GM23338 (cell line): Measurements from ENCODE around the gene FIBP.

Experiments used
- CREB1 ChIP-seq: fragments of 250-450 bp; sonication (Bioruptor Pico); IDR thresholded peaks from 2 replicates; pipeline ENCODE4 v1.5.0; 2020; ENCODE audit warnings: low read depth, mild to moderate bottlenecking, moderate library complexity
- CTCF ChIP-seq, 2 experiments: fragments of 200-600 bp in 1 of 2; sonication (generic) in 1 of 2; conservative IDR thresholded peaks; 2 replicates each; pipeline versions ENCODE4 v1.5.1 to v1.6.1; 2016 to 2017; ENCODE audit warnings: antibody characterized with exemption in 2 of 2, low read depth in 2 of 2, mild to moderate bottlenecking in 2 of 2, moderate library complexity in 1 of 2
- ETS1 ChIP-seq: IDR thresholded peaks from 2 replicates; pipeline ENCODE4 v1.6.1; 2016; ENCODE audit warnings: antibody characterized with exemption
- EZH2 ChIP-seq: fragments of 200-600 bp; sonication (generic); IDR thresholded peaks from one replicate; pipeline ENCODE4 v1.8.0; 2017; ENCODE audit warnings: antibody characterized with exemption, mild to moderate bottlenecking, low read depth; ENCODE audit not compliant: unreplicated experiment
- EZH2phosphoT487 ChIP-seq: fragments of 200-600 bp; sonication (generic); IDR thresholded peaks from one replicate; pipeline ENCODE4 v1.8.1; 2018; ENCODE audit warnings: antibody characterized with exemption; ENCODE audit not compliant: unreplicated experiment
- JUNB ChIP-seq: IDR thresholded peaks from one replicate; pipeline ENCODE4 v1.6.1; 2016; ENCODE audit warnings: antibody characterized with exemption; ENCODE audit not compliant: unreplicated experiment
- NANOG ChIP-seq: IDR thresholded peaks from 2 replicates; pipeline ENCODE4 v1.6.1; 2016; ENCODE audit warnings: antibody characterized with exemption, borderline replicate concordance
- POLR2AphosphoS5 ChIP-seq: IDR thresholded peaks from 2 replicates; pipeline ENCODE4 v1.6.1; 2016; ENCODE audit warnings: antibody characterized with exemption, low read depth
- REST ChIP-seq: IDR thresholded peaks from one replicate; pipeline ENCODE4 v1.6.1; 2018; ENCODE audit warnings: antibody characterized with exemption; ENCODE audit not compliant: unreplicated experiment
- STAT1 ChIP-seq: IDR thresholded peaks from one replicate; pipeline ENCODE4 v1.6.1; 2016; ENCODE audit warnings: antibody characterized with exemption; ENCODE audit not compliant: unreplicated experiment
- ZNF114 ChIP-seq: fragments of 250-450 bp; sonication (Bioruptor Pico); IDR thresholded peaks from 2 replicates; pipeline ENCODE4 v1.5.0; 2020; ENCODE audit warnings: mild to moderate bottlenecking, moderate library complexity
- TF ChIP-seq, protein P1 (sequence below): fragments of 250-450 bp; sonication (Bioruptor Pico); IDR thresholded peaks from 2 replicates; pipeline ENCODE4 v1.5.0; 2020; ENCODE audit warnings: mild to moderate bottlenecking, moderate library complexity

- TF ChIP-seq CTCF (conservative IDR thresholded peaks at IDR 0.05; ENCODE audit: low read depth in 2 of 2) (no peak), EZH2 (no peak), REST (no peak), POLR2AphosphoS5 (no peak), EZH2phosphoT487 (no peak), CREB1 (CRISPR knock-in tag) (no peak), NANOG (no peak), STAT1 (no peak), ZNF114 (CRISPR knock-in tag) (no peak), JUNB (no peak), ETS1 (no peak)
- TF ChIP-seq, protein P1, sequence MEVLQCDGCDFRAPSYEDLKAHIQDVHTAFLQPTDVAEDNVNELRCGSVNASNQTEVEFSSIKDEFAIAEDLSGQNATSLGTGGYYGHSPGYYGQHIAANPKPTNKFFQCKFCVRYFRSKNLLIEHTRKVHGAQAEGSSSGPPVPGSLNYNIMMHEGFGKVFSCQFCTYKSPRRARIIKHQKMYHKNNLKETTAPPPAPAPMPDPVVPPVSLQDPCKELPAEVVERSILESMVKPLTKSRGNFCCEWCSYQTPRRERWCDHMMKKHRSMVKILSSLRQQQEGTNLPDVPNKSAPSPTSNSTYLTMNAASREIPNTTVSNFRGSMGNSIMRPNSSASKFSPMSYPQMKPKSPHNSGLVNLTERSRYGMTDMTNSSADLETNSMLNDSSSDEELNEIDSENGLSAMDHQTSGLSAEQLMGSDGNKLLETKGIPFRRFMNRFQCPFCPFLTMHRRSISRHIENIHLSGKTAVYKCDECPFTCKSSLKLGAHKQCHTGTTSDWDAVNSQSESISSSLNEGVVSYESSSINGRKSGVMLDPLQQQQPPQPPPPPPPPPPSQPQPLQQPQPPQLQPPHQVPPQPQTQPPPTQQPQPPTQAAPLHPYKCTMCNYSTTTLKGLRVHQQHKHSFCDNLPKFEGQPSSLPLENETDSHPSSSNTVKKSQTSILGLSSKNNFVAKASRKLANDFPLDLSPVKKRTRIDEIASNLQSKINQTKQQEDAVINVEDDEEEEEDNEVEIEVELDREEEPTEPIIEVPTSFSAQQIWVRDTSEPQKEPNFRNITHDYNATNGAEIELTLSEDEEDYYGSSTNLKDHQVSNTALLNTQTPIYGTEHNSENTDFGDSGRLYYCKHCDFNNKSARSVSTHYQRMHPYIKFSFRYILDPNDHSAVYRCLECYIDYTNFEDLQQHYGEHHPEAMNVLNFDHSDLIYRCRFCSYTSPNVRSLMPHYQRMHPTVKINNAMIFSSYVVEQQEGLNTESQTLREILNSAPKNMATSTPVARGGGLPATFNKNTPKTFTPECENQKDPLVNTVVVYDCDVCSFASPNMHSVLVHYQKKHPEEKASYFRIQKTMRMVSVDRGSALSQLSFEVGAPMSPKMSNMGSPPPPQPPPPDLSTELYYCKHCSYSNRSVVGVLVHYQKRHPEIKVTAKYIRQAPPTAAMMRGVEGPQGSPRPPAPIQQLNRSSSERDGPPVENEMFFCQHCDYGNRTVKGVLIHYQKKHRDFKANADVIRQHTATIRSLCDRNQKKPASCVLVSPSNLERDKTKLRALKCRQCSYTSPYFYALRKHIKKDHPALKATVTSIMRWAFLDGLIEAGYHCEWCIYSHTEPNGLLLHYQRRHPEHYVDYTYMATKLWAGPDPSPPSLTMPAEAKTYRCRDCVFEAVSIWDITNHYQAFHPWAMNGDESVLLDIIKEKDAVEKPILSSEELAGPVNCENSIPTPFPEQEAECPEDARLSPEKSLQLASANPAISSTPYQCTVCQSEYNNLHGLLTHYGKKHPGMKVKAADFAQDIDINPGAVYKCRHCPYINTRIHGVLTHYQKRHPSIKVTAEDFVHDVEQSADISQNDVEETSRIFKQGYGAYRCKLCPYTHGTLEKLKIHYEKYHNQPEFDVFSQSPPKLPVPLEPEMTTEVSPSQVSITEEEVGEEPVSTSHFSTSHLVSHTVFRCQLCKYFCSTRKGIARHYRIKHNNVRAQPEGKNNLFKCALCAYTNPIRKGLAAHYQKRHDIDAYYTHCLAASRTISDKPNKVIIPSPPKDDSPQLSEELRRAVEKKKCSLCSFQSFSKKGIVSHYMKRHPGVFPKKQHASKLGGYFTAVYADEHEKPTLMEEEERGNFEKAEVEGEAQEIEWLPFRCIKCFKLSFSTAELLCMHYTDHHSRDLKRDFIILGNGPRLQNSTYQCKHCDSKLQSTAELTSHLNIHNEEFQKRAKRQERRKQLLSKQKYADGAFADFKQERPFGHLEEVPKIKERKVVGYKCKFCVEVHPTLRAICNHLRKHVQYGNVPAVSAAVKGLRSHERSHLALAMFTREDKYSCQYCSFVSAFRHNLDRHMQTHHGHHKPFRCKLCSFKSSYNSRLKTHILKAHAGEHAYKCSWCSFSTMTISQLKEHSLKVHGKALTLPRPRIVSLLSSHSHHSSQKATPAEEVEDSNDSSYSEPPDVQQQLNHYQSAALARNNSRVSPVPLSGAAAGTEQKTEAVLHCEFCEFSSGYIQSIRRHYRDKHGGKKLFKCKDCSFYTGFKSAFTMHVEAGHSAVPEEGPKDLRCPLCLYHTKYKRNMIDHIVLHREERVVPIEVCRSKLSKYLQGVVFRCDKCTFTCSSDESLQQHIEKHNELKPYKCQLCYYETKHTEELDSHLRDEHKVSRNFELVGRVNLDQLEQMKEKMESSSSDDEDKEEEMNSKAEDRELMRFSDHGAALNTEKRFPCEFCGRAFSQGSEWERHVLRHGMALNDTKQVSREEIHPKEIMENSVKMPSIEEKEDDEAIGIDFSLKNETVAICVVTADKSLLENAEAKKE (CRISPR knock-in tag) = no peak
Measured at GRCh38 chr11:65870706-65871681, 17.3 kb downstream of the FIBP start.
